Lower lobe of right lung (tissue), 2 donors: ENCODE data around the gene LYPD3. TPM values are rescaled to one million over a fixed set of nuclear protein-coding genes. Genes with fewer than 3 reads are reported as not detected.
A peak's percentile ranks its signal among the peaks of the same experiment; 100 is the strongest.

ENCODE experiments used
- ATAC-seq, 2 donors: fragments of 200-7000 bp; cut with Tn5 transposase; one replicate each; pipeline ENCODE4 v1.9.1; 2020 to 2022; ENCODE audit warnings: mild to moderate bottlenecking in 2 of 2, moderate library complexity in 2 of 2
- DNase-seq: peaks from one replicate; pipeline ENCODE4 v3.0.0-alpha.2; 2020
- H3K27ac ChIP-seq: fragments of 200-600 bp; one replicate; pipeline ENCODE4 v1.8.0; 2022
- H3K27me3 ChIP-seq: fragments of 200-600 bp; one replicate; pipeline ENCODE4 v1.8.0; 2022; ENCODE audit warnings: low read depth
- H3K36me3 ChIP-seq: fragments of 200-600 bp; one replicate; pipeline ENCODE4 v1.8.0; 2022; ENCODE audit warnings: mild to moderate bottlenecking
- H3K4me1 ChIP-seq: fragments of 200-600 bp; one replicate; pipeline ENCODE4 v1.8.0; 2022
- H3K4me3 ChIP-seq: fragments of 200-600 bp; one replicate; pipeline ENCODE4 v1.8.0; 2022; ENCODE audit warnings: mild to moderate bottlenecking
- H3K9me3 ChIP-seq: fragments of 200-600 bp; one replicate; pipeline ENCODE4 v1.8.0; 2022
- intact Hi-C: fragments of 100-400 bp; cut with DNase I; formaldehyde crosslinking; loops from one replicate; pipeline ENCODE4 v1.11.0; 2022
- total RNA-seq: library from RNA; stranded (reverse); fragmentation: NEBNext Ultra II Directional; extraction: Animal tissue kit (Norgen Biotek cat#: 25700); gene quantifications from one replicate; pipeline ENCODE4 v1.2.1, GENCODE V29; 2021
- TF ChIP-seq, protein P1 (sequence below): fragments of 200-600 bp; IDR thresholded peaks from one replicate; pipeline ENCODE4 v1.8.0; 2022; ENCODE audit warnings: antibody characterized with exemption, mild to moderate bottlenecking
- donor health status: DM: no; HTN: yes; CAD: no; lungs with severe emphysema.

Gene LYPD3
- total RNA-seq, 1 donor from 2014 or later, result 0.74 TPM

- no peaks in the 10 kb centered on the region for H3K27me3 ChIP-seq
- TF ChIP-seq, protein P1, sequence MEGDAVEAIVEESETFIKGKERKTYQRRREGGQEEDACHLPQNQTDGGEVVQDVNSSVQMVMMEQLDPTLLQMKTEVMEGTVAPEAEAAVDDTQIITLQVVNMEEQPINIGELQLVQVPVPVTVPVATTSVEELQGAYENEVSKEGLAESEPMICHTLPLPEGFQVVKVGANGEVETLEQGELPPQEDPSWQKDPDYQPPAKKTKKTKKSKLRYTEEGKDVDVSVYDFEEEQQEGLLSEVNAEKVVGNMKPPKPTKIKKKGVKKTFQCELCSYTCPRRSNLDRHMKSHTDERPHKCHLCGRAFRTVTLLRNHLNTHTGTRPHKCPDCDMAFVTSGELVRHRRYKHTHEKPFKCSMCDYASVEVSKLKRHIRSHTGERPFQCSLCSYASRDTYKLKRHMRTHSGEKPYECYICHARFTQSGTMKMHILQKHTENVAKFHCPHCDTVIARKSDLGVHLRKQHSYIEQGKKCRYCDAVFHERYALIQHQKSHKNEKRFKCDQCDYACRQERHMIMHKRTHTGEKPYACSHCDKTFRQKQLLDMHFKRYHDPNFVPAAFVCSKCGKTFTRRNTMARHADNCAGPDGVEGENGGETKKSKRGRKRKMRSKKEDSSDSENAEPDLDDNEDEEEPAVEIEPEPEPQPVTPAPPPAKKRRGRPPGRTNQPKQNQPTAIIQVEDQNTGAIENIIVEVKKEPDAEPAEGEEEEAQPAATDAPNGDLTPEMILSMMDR, result no peak
- H3K4me1 ChIP-seq, result peaks cover 13% of the 10 kb centered on the region
- intact Hi-C loops, result no loop called here
- ATAC-seq, result no peak
- H3K36me3 ChIP-seq, result no peaks in the 10 kb centered on the region
- no peak overlapping the region for H3K27ac ChIP-seq
- no peaks in the 10 kb centered on the region for H3K9me3 ChIP-seq
- no peak for DNase-seq
- H3K4me3 ChIP-seq, result no peak overlapping the region
These were observed 12.9 kb upstream of the LYPD3 start for GRCh38 chr19:43478323-43478722.

- Histone ChIP-seq H3K36me3 (no peaks in the 10 kb centered on the region), H3K9me3 (no peaks in the 10 kb centered on the region), H3K4me3 (no peak overlapping the region), H3K27ac (peak overlapping the region; percentile 71), H3K27me3 (no peaks in the 10 kb centered on the region), H3K4me1 (peaks cover 13% of the 10 kb centered on the region)
- TF ChIP-seq, protein P1, result no peak
- no peak for ATAC-seq
- DNase-seq, result no peak
- intact Hi-C loops, result no loop called here
These were observed 11.2 kb upstream of the LYPD3 start for GRCh38 chr19:43476606-43477005.

DNA sequence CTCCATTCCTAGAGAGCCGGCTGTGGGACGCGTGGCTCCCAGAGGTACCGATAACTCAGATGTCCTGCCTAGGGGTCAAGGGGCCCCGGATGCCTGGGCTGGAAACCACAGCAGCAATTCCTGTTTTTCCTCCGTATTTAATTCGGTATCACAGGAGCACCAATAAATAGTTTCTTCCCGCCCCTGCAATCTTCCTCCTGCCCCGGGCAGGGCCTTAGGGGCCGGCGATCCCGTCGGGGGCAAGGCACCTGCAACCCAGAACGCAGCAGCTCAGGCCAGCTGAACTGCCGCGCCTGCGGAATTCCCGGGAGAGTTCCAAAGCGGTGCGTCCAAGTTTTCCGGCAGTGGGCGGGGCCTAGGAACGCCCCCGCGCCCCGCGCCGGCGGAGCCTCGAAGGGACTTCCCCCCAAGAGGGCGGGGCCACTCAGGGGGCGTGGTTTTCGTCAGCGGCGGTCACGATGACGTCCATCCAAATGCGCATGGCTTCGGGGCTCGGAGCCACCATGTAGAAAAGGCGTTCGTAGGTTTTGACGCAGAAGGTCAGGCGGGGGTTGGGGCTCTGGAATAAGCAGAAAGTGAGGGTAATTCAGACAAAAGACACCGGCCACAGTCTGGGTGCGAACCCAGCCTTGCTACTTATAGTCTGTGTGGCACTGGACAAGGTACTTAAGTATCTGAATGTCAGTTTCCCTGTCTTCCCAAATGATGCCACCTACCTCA lies 9.7 kb upstream of the LYPD3 start:
- H3K9me3 ChIP-seq, result no peaks in the 10 kb centered on the region
- ATAC-seq (peak; percentile 97), DNase-seq (peak; percentile 94)
- peak overlapping the region; percentile 71 for H3K27ac ChIP-seq
- peak overlapping the region; percentile 55 for H3K4me3 ChIP-seq
- peaks cover 13% of the 10 kb centered on the region for H3K4me1 ChIP-seq
- H3K27me3 ChIP-seq, result no peaks in the 10 kb centered on the region
- TF ChIP-seq, protein P1, result no peak
- intact Hi-C loops, result no loop called here
- no peaks in the 10 kb centered on the region for H3K36me3 ChIP-seq

DNA sequence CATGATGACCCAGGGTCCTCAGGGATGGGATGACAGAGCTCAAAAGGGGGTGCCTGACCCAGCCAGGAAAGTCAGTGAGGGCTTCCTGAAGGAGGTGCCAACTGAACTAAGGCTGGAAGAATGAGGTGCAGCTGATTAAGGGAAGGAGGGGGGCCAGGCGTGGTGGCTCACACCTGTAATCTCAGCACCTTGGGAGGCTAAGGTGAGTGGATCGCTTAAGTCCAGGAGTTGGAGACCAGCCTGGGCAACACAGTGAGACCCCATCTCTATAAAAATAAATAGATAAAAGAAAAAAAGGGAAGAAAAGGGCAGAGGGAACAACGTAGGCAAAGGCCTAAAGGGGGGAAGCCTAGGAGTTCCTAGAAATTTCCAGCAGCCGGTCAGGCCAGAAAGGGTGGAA lies 9.1 kb upstream of the LYPD3 start:
- Histone ChIP-seq H3K4me1 (peaks cover 13% of the 10 kb centered on the region), H3K27ac (no peak overlapping the region), H3K27me3 (no peaks in the 10 kb centered on the region), H3K36me3 (no peaks in the 10 kb centered on the region), H3K9me3 (no peaks in the 10 kb centered on the region), H3K4me3 (peak overlapping the region; percentile 55)
- DNase-seq (no peak), ATAC-seq (no peak)
- intact Hi-C loops, result no loop called here
- TF ChIP-seq, protein P1, result no peak

GRCh38 chr19:43471091-43471490 lies 5.7 kb upstream of the LYPD3 start:
- no peaks in the 10 kb centered on the region for H3K27me3 ChIP-seq
- TF ChIP-seq, protein P1, result no peak
- ATAC-seq, result no peak
- H3K36me3 ChIP-seq, result no peaks in the 10 kb centered on the region
- peaks cover 13% of the 10 kb centered on the region for H3K4me1 ChIP-seq
- DNase-seq, result no peak
- intact Hi-C loops, result no loop called here
- H3K27ac ChIP-seq, result no peak overlapping the region
- no peak overlapping the region for H3K4me3 ChIP-seq
- H3K9me3 ChIP-seq, result no peaks in the 10 kb centered on the region
